Epithelial cell of proximal tubule (primary cell): Measurements from ENCODE around the gene DIABLO. TPM values are rescaled to one million over a fixed set of nuclear protein-coding genes. Genes with fewer than 3 reads are reported as not detected.
A peak's percentile ranks its signal among the peaks of the same experiment; 100 is the strongest.

Experiments used
- DNase-seq: peaks from one replicate; pipeline ENCODE4 v3.0.0-alpha.2; 2011; ENCODE audit warnings: low read depth
- H3K4me3 ChIP-seq: 2 replicates; pipeline ENCODE4 v1.5.1; 2011; ENCODE audit warnings: low read depth, mild to moderate bottlenecking, low read length
- total RNA-seq: library from RNA; depleted of rRNA; stranded (reverse); fragments of >200 nt; gene quantifications from 2 replicates; pipeline ENCODE4 v1.2.3, GENCODE V29; 2015
- TF ChIP-seq, protein P1 (sequence below): conservative IDR thresholded peaks from 2 replicates; pipeline ENCODE4 v1.5.1; 2012; ENCODE audit warnings: low read depth, mild to moderate bottlenecking, low read length

Gene DIABLO
- total RNA-seq, 1 donor from 2014 or later, result 123 TPM

DNA sequence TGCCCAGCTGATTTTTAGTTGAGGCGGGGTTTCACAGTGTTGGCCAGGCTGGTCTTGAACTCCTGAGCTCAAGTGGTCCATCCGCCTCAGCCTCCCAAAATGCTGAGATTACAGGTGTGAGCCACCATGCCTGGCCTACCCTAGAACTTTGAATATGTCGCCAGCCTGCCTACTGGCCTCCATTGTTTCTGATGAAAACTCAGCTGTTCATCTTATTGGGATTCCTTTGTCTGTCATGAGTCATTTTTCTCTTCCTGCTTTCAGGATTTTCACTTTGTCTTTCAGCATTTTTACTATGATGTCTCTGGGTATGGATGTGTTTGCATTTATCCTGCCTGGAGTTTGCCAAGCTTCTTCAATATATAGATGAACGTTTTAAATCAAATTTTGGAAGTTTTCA, 30.4 kb downstream of the DIABLO start:
- H3K4me3 ChIP-seq, result no peak overlapping the region
- DNase-seq, result no peak
- TF ChIP-seq, protein P1, sequence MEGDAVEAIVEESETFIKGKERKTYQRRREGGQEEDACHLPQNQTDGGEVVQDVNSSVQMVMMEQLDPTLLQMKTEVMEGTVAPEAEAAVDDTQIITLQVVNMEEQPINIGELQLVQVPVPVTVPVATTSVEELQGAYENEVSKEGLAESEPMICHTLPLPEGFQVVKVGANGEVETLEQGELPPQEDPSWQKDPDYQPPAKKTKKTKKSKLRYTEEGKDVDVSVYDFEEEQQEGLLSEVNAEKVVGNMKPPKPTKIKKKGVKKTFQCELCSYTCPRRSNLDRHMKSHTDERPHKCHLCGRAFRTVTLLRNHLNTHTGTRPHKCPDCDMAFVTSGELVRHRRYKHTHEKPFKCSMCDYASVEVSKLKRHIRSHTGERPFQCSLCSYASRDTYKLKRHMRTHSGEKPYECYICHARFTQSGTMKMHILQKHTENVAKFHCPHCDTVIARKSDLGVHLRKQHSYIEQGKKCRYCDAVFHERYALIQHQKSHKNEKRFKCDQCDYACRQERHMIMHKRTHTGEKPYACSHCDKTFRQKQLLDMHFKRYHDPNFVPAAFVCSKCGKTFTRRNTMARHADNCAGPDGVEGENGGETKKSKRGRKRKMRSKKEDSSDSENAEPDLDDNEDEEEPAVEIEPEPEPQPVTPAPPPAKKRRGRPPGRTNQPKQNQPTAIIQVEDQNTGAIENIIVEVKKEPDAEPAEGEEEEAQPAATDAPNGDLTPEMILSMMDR, result no peak

DNA sequence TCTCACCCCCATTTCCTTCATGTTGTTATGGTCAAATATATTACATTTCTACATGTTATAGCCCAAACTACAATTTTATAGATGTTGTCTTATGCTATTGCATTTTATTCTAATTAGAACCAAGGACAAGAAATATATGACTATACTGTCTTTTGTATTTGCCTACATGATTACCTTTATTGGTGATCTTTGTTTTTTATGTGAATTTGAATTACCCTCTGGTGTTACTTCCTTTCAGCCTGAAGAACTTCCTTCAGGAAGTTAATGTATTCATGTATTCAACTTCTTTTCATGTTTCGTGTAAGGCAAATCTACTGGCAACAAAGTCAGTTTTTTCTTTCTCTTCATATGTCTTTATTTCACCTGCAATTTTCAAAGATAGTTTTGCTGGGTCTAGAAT, 31.0 kb downstream of the DIABLO start:
- TF ChIP-seq, protein P1, result no peak
- no peak for DNase-seq

DNA sequence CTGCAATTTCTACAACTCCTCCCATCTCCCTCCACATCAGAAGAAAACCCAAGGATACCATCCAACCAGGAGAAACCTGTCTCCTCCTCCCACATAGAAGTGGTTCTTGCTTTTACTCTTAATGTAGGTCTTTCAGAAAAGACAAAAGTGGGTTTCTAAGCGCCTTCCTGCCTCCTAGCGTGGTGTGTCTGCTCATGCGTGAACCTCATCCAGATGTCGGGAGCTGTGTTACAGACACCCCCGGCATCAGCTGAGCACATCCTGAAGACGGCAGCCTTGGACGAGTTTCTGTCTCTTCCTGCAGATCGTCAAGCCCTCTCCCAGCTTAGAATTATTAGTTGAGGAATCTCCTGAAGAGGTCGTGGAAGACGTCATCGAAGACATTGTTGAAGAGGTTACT, 33.4 kb downstream of the DIABLO start:
- TF ChIP-seq, protein P1, result no peak
- no peak for DNase-seq
- H3K4me3 ChIP-seq, result no peak overlapping the region

More for the DNA sequence above, 31.0 kb downstream of the DIABLO start:
- H3K4me3 ChIP-seq, result no peak overlapping the region

DNA sequence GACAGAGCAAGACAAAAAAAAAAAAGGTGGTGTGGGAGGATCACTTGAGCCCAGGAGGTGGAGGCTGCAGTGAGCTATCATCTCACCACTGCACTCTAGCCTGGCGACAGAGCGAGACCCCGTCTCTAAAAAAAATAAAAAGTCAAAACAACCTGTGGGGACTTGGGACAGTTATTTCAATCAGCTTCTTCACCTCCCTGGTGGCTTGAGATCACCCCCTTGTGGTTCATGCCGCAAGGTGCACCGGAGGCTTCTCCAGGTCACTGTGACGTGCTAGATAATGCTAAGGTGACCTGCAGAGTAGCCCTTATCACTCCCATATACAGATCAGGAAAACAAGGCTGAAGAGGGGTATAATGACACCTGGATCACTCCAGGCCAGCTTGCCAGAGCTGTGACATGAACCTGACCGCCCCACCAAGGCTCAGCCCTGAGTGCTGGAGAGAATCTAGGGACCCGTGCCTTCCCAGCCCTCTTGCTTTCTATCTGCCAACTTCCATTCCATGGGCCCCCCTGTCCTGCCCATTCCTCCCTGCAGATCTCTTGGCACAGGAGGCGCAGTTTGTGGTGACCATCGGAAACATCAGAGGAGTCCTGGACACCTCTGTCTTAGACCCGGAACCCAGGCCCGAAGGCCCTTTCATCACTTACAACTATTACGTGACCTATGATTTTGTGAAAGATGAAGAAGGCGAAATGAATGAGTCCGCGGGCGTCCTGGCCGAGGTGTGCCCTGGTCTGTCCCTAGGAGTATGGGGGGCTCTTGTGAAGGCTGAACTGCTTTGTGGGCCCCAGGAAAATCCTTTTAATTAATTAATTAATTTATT, 34.8 kb downstream of the DIABLO start:
- DNase-seq, result no peak
- TF ChIP-seq, protein P1, result peak; percentile 95
- no peak overlapping the region for H3K4me3 ChIP-seq

DNA sequence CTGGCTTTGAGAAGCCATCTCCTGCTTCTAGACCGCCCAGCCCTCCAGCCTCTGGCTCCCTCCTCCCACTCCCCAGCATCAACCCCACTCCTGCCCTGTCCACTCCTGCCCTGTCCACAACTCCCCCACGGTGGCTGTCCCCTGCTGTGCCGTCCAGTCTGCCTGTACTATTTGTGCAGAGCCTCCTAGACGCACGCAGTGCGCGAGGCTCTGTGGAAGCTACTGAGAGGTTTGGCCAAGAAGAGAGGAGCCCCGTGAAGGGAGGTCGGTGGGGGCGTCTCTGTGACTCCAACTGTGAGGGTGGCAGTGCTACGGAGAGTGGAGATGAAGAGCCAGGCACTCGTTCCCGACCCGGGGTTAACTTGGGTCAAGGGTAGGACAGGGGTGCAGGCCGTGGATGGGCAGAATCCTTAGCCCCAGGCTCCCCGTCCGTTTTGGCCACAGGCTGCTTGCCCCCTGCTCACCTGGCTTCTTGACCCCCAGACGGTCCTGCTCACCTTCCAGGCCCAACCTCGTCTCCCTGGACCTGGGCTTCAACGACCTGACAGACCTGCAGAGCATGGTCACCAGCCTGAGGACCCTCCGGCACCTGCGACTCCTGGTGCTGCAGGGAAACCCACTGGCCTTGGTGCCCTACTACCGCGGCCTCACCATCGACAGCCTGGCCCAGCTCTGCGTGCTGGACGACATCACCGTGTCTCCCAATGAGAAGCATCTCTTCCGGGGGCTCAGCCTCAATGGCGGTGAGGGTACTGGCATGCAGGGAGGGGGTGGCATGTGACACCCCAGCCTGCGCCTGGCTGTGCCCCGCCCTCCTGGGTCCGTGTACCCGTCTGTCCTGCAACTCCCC, 36.0 kb downstream of the DIABLO start:
- DNase-seq, result no peak
- H3K4me3 ChIP-seq, result no peak overlapping the region
- TF ChIP-seq, protein P1, result no peak

DNA sequence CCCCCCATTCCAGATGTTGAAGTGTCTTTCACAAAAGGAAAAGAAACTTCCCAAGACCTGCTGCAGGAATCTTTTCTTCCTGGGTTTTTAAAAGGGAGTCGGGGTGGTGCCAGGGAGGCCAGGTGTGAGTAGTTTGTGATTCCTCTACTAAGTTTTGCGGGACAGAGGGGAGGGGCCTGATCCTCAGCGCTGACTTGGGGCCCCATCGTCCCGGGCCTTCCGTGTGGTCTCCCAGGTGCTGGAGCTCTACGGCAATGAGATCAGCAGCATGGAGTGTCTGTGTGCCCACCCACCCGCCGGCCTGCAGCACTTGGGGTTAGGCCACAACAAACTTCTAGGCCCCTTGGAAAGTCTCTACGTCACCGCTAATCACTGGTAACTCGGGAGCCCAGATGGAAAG, 38.4 kb downstream of the DIABLO start:
- no peak overlapping the region for H3K4me3 ChIP-seq
- TF ChIP-seq, protein P1, result no peak
- DNase-seq, result no peak
